GM12864 (cell line): ENCODE data around the gene SAPCD2.

Source experiments
- DNase-seq: peaks from one replicate; pipeline ENCODE4 v3.0.0-alpha.2; 2011; ENCODE audit warnings: low read depth
- H3K4me3 ChIP-seq: 2 replicates; pipeline ENCODE4 v1.5.1; 2011; ENCODE audit warnings: mild to moderate bottlenecking, low read depth, low read length, control low read depth
- CTCF ChIP-seq: IDR thresholded peaks from 2 replicates; pipeline ENCODE4 v1.5.1; 2011; ENCODE audit warnings: low read depth, mild to moderate bottlenecking, moderate library complexity, low read length, control low read depth, inconsistent platforms; ENCODE audit errors: missing control alignments

The SAPCD2 gene

GRCh38 chr9:137040568-137040967 lies 29.8 kb downstream of the SAPCD2 start:
- H3K4me3 ChIP-seq = no peak overlapping the region
- no peak for DNase-seq
- TF ChIP-seq CTCF = no peak

DNA sequence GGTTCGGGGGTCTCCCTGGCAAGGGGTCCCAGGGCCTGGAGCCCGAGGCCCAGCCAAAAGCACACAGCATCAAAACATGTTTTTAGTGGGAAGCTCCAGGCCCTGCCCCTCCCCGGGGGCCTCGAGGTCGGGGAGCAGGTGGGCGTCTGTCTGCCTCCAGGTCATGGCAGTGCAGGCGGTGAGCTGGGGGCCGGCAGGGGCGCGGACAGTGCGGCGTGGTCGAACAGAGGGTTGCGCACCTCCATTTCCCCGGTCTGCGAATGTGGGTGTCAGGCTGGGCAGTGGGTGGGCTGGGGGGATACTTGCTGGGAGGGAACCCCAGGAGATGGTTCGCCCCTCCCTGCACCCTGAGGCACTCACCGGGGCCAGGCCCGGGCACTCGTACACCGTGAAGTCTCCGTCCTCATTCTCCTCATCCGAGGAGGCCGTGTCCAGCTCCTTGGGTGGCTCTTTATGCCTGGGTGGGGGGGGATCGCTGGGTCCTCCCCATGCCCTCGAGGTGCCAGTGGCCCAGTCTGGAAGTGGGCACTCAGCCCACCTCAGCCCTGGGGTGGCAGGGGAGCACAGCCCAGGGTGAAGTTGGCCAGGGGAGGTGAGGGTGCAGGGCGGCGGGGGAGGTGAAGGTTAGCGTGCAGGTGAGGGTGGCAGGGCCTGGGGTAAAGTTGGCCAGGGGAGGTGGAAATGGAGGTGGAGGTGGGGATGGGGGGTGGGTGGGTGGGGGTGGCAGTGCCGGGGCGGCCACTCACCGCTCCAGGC lies 30.6 kb downstream of the SAPCD2 start:
- no peak for DNase-seq
- no peak overlapping the region for H3K4me3 ChIP-seq
- TF ChIP-seq CTCF = no peak

DNA sequence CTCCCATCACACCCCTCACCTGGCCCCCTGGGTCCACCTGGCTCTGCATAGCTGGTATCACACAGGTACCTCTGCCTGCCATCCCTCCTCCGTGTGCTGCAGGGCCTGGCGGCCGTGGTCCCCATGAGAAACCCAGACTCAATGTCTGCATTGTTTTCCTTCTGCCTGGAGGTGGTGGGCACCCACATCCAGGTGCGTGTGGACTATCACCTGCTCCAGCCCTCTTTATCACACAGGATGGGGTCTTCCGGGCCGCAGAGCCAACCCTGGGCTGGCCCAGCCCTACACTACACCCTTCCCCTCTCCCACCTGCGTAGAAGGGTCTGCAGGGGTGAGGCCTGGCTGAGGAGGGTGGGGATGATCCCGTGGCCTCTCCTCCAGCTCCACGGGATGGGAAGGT lies 31.4 kb downstream of the SAPCD2 start:
- DNase-seq = no peak
- TF ChIP-seq CTCF = no peak
- no peak overlapping the region for H3K4me3 ChIP-seq

DNA sequence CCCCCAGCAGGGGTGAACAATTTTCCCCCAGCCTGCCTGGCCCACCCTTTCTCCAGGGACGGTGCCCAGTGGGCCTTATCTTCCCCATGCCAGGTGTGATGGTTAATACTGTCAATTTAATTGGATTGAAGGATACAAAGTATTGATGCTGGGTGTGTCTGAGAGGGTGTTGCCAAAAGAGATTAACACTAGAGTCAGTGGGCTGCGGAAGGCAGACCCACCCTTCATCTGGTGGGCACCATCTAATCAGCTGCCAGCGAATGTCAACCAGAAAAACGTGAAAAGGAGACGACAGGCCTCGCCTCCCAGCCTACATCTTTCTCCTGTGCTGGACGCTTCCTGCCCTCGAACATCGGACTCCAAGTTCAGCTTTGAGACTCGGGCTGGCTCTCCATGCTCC lies 32.9 kb downstream of the SAPCD2 start:
- no peak overlapping the region for H3K4me3 ChIP-seq
- no peak for TF ChIP-seq CTCF
- no peak for DNase-seq

DNA sequence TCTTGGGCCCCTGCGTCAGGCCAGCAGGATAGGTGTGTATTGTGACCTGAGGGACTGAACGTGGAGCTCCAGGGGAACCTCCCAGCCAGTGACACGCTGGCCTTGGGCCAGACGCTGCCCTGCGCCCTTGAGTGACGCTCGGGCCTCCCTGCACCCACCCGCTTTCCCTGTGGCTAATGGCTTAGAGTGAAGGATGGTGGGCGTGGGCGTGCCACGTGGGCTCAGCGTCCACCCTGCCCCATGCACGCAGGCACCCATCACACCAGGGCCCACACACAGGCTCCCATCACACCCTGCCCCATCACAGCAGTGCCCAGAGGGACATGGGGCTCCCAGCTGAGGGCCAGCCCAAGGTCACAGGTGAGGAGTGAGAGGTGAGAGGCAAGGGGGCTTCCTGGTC lies 33.3 kb downstream of the SAPCD2 start:
- no peak for DNase-seq
- no peak for TF ChIP-seq CTCF

DNA sequence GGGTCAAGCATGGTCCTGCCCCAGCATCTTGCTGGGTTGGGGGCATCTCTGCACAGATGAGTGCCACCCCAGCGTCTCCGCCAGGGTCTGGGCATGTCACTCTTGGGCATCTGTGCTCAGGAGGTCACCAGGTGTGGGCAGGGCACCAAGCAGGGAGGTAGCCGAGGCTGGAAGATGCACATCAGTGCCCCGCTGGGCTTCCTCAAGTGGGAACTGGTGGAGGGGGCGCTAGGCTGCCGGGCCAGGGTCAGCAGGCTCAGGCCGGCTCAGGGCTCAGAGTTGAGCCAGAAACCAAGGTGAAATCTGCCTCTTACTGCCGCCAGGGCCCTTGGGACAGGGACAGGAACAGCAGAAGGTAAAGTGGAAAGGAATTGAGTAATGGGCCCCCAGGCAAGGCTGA lies 34.4 kb downstream of the SAPCD2 start:
- TF ChIP-seq CTCF = no peak
- DNase-seq = no peak
- H3K4me3 ChIP-seq = no peak overlapping the region

More for the DNA sequence above, 33.3 kb downstream of the SAPCD2 start:
- H3K4me3 ChIP-seq = no peak overlapping the region

- DNase-seq = no peak
- TF ChIP-seq CTCF = no peak
- no peak overlapping the region for H3K4me3 ChIP-seq
Observed at GRCh38 chr9:137035507-137035834, 34.9 kb downstream of the SAPCD2 start.
